Lung (tissue), 12 donors: ENCODE measurements around the gene KIF7. TPM values are rescaled to one million over a fixed set of nuclear protein-coding genes. Genes with fewer than 3 reads are reported as not detected.
A peak's percentile ranks its signal among the peaks of the same experiment; 100 is the strongest.

Experiments
- ATAC-seq: fragments of 200-7000 bp; cut with Tn5 transposase; one replicate; pipeline ENCODE4 v1.9.1; 2020; ENCODE audit warnings: moderate number of reproducible peaks; ENCODE audit not compliant: insufficient read depth, low FRiP score
- DNase-seq, 3 donors: peaks; one replicate each; pipeline ENCODE4 v3.0.0-alpha.2; 2013 to 2017
- H3K27ac ChIP-seq, 2 donors: one replicate each; pipeline ENCODE4 v1.5.1; 2013; ENCODE audit warnings: mild to moderate bottlenecking in 2 of 2, moderate library complexity in 2 of 2, control low read depth in 1 of 2, inconsistent platforms in 1 of 2, low read depth in 1 of 2, low read length in 1 of 2
- H3K27me3 ChIP-seq, 3 donors: one replicate each; pipeline ENCODE4 v1.5.1; 2013; ENCODE audit warnings: low read length in 2 of 3; ENCODE audit not compliant: control insufficient read depth in 3 of 3, insufficient read depth in 3 of 3
- H3K36me3 ChIP-seq, 4 donors: one replicate each; pipeline ENCODE4 v1.5.1; 2013; ENCODE audit warnings: low read length in 4 of 4, mild to moderate bottlenecking in 1 of 4, moderate library complexity in 1 of 4; ENCODE audit not compliant: control insufficient read depth in 4 of 4, insufficient read depth in 4 of 4
- H3K4me1 ChIP-seq, 5 donors: one replicate each; pipeline ENCODE4 v1.5.1; 2013; ENCODE audit warnings: low read length in 5 of 5, mild to moderate bottlenecking in 2 of 5, moderate library complexity in 1 of 5; ENCODE audit not compliant: control insufficient read depth in 5 of 5, insufficient read depth in 5 of 5
- H3K4me3 ChIP-seq: one replicate; pipeline ENCODE4 v1.5.1; 2013; ENCODE audit warnings: mild to moderate bottlenecking, control low read depth, moderate library complexity
- H3K9ac ChIP-seq, 2 donors: one replicate each; pipeline ENCODE4 v1.5.1; 2013; ENCODE audit warnings: low read length in 2 of 2, control low read depth in 1 of 2; ENCODE audit not compliant: insufficient read depth in 1 of 2
- H3K9me3 ChIP-seq, 4 donors: one replicate each; pipeline ENCODE4 v1.5.1; 2013; ENCODE audit warnings: low read length in 3 of 4, mild to moderate bottlenecking in 1 of 4, moderate library complexity in 1 of 4; ENCODE audit not compliant: control insufficient read depth in 4 of 4, insufficient read depth in 3 of 4
- WGBS, 2 donors: extraction: QIAGEN DNeasy Blood & Tissue Kit; methylation state at CpG; one replicate each; pipeline ENCODE4 v1.1.7; 2013; 5-methylcytosine and 5-hydroxymethylcytosine counted together
- polyA plus RNA-seq, 2 donors: library from polyadenylated mRNA; stranded (reverse); fragments of 200-250 nt; gene quantifications; one replicate each; pipeline ENCODE4 v1.2.1, GENCODE V29; 2013
- total RNA-seq, 2 donors: library from RNA; depleted of rRNA in 1 of 2; stranded (reverse); fragments of >200 nt in 1 of 2; gene quantifications; one replicate each; pipeline ENCODE4 v1.2.1, GENCODE V29; 2014 to 2021
- TF ChIP-seq, protein P1 (sequence below): IDR thresholded peaks from 2 replicates; pipeline ENCODE4 v1.5.1; 2012; ENCODE audit warnings: mild to moderate bottlenecking; ENCODE audit errors: control extremely low read depth, extremely low read depth
- donor health status: control.
- donor health status: control.
- donor health status: Bipolar disorder and iron deficiency.
- donor health status: healthy.
- donor health status: DM: yes; HTN: yes; CAD: no.

KIF7 gene
- total and polyA plus RNA-seq, 4 donors, result 1.3 to 6.5 (median 2.7) TPM

DNA sequence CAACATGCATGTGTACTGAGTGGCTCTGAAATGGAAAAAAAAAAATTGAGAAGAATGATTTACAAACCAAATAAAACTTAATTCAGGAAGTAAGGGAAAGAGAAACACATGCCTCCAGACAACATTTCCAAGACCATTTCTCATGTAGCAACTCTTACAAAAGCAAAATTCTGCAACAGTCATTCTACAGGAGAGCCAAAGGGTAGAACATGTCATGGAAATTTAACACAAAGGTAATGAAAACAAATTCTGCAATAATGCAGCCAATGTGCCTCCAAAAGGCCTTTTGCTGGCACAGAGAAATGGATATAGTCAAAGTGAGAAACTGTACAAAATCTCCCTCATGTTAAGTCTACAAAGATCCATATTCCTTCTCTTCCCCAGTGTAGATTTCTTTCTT lies 31.3 kb upstream of the KIF7 start:
- no peak overlapping the region for H3K27ac ChIP-seq
- H3K36me3 ChIP-seq, result peaks cover 0 to 7% (median 1%) of the 10 kb centered on the region in 4 donors
- no peak for DNase-seq
- no peaks in the 10 kb centered on the region for H3K27me3 ChIP-seq
- TF ChIP-seq, protein P1, sequence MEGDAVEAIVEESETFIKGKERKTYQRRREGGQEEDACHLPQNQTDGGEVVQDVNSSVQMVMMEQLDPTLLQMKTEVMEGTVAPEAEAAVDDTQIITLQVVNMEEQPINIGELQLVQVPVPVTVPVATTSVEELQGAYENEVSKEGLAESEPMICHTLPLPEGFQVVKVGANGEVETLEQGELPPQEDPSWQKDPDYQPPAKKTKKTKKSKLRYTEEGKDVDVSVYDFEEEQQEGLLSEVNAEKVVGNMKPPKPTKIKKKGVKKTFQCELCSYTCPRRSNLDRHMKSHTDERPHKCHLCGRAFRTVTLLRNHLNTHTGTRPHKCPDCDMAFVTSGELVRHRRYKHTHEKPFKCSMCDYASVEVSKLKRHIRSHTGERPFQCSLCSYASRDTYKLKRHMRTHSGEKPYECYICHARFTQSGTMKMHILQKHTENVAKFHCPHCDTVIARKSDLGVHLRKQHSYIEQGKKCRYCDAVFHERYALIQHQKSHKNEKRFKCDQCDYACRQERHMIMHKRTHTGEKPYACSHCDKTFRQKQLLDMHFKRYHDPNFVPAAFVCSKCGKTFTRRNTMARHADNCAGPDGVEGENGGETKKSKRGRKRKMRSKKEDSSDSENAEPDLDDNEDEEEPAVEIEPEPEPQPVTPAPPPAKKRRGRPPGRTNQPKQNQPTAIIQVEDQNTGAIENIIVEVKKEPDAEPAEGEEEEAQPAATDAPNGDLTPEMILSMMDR, result no peak
- H3K9me3 ChIP-seq, result no peaks in the 10 kb centered on the region
- H3K9ac ChIP-seq, result no peak overlapping the region
- no peak overlapping the region for H3K4me3 ChIP-seq
- H3K4me1 ChIP-seq, result peaks cover 0 to 8% (median 0%) of the 10 kb centered on the region in 5 donors
- ATAC-seq, result no peak

DNA sequence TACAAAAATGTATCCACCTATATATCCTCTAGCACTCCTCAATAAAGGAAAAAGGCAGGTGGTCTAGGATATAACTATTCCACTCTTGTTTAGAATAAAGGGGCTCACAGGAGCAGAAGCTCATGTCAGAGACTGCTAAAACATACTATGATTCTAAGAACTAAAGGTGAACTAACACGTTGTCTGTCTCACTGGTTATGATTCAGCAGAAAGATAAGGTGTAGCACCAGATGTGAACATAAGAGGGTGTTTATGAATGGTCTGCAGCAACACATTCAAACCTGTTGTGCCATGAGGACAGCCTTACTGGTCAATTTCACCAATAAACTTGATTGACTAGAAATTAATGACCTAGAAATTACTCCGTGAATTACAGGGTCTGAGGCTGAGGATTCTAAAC lies 30.7 kb upstream of the KIF7 start:
- peaks cover 0 to 7% (median 1%) of the 10 kb centered on the region in 4 donors for H3K36me3 ChIP-seq
- H3K9ac ChIP-seq, result no peak overlapping the region
- WGBS, 2 donors, result 85 to 86% methylated on average over 2 of the region's 2 CpGs
- no peak overlapping the region for H3K27ac ChIP-seq
- no peaks in the 10 kb centered on the region for H3K9me3 ChIP-seq
- H3K27me3 ChIP-seq, result no peaks in the 10 kb centered on the region
- H3K4me3 ChIP-seq, result no peak overlapping the region
- ATAC-seq (no peak), DNase-seq (no peak)
- H3K4me1 ChIP-seq, result peaks cover 0 to 8% (median 3%) of the 10 kb centered on the region in 5 donors
- TF ChIP-seq, protein P1, result no peak

DNA sequence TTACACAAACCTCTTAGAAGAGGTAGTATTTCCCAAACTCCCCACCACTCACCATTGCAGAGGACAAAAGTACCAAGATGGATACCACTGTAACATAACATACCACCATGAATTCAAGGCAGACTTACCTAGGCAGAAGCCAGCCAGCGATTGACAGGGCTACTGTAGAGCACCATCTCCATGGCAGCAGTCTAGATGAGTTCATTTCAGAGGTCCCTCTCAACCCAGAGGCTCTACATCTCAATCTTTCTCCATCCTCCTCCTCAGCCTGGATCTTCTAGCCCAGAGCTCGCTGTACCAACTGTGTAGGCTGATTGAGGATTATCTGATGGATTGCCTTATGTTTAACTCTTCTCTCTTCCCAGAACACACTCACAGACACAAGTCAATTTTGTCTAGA lies 25.9 kb upstream of the KIF7 start:
- 94% methylated on average over 2 of the region's 2 CpGs for WGBS, 2 donors
- no peaks in the 10 kb centered on the region for H3K27me3 ChIP-seq
- no peak for ATAC-seq

More for the DNA sequence above, 25.9 kb upstream of the KIF7 start:
- Histone ChIP-seq H3K4me1 (peaks cover 0 to 11% (median 9%) of the 10 kb centered on the region in 5 donors), H3K4me3 (no peak overlapping the region), H3K9ac (no peak overlapping the region), H3K9me3 (no peaks in the 10 kb centered on the region), H3K36me3 (peaks cover 0 to 7% (median 1%) of the 10 kb centered on the region in 4 donors), H3K27ac (peak overlapping the region in 1 of 2 donors; percentile 29)
- DNase-seq, result no peak
- TF ChIP-seq, protein P1, result no peak
